DMS53 treated with DMSO at 0.1 percent for 48 hours (cell line): Measurements from ENCODE around the gene IFT43.

Experiments
- DNase-seq: peaks from one replicate; lab custom pipeline; 2025; ENCODE audit not compliant: unreplicated experiment; lab: John Stamatoyannopoulos, UW

The IFT43 gene

DNA sequence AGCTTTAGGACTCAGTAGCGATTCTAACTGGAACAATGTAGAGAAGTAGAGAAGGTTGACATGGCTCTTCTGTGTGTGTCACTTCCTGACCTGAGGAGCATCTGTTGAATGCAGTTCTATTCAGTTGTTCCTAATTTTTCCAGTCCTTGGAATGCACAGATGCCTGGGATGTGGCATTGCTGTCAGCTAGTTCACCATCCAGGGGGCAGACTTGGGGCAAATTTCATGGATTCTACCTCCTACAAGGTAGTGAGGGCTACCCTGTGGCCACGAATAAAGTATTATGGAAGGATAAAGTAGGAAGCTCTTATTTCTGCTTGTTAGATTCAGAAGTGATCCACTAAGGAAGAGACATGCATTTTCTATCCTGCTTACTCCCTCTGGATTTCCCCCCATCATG is 91.8 kb downstream of the IFT43 start:
- DNase-seq = no peak

- DNase-seq = no peak
Measured at GRCh38 chr14:76078501-76078900, 92.9 kb downstream of the IFT43 start.

GRCh38 chr14:76080025-76080424 is 94.5 kb downstream of the IFT43 start:
- no peak for DNase-seq

- no peak for DNase-seq
Measured at GRCh38 chr14:76080471-76080870, 94.9 kb downstream of the IFT43 start.

- DNase-seq = no peak
Measured at GRCh38 chr14:76081642-76082041, 96.1 kb downstream of the IFT43 start.

DNA sequence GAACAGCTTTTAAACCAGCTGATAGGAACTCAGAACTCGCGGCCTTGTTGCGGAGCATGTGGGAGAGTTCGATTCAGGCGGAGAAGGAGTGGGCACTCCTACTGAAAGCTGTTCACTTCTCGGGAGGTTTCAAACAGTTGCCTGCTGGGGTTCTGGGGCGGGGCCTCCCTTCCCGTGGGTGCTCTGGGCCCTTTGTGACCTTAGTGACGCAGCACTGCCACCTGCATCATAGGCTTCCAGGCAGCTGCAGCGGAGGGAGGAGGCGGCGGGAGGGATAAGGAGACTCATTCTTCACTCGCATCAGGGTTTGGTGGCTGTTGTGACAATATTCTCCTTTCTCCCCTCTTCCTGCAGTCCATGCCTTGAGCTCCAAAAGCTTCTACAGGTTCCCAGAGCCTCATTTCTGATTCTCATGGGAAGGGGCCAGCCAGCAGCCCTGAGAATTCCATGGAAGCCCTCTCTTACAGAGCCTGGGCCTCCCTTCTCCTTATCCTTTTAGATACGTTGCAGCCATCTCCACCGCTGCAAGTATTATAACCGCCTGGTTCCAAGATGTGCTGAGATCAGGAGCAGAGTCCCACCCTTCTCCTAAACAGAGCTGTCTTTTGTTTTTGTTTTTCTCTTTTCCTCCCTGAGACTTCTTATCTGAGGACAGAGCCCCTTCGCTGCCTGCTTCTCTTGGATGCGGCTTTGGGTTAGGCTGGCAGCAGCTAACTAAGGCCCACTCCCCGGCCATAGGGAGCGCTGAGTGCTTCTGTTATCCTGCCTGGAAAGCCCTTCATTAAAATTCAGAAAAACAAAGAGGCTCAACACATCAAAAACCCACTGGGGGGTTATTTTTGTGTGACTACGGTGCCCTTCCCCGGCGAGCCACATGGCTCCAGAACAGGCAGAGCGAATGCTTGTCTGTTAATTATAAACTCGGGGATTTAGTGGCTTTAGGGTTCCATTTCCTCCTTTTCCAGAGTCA is 98.5 kb downstream of the IFT43 start:
- no peak for DNase-seq

DNA sequence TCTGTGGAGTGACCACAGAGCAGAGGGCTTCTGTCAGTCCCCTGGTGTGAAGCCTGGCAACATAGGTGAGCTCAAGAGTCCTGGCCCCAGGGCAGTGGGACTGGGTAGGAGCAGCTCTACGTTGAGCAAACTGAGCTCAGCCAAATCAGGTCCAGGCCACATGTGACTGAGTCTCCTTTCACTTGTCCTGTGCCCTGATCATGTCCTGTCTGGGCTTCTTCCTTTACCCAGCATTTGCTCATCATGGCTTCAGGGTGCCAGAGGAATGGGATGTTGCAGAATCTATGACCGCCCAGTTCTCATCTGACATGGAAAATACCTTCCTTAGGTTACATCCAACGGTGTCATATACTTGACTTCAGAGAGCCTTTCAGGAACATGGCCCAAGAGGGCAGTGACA is 99.8 kb downstream of the IFT43 start:
- DNase-seq = no peak

GRCh38 chr14:76086636-76087035 is 101.1 kb downstream of the IFT43 start:
- DNase-seq = no peak

GRCh38 chr14:76088326-76088725 is 102.8 kb downstream of the IFT43 start:
- DNase-seq = no peak

DNA sequence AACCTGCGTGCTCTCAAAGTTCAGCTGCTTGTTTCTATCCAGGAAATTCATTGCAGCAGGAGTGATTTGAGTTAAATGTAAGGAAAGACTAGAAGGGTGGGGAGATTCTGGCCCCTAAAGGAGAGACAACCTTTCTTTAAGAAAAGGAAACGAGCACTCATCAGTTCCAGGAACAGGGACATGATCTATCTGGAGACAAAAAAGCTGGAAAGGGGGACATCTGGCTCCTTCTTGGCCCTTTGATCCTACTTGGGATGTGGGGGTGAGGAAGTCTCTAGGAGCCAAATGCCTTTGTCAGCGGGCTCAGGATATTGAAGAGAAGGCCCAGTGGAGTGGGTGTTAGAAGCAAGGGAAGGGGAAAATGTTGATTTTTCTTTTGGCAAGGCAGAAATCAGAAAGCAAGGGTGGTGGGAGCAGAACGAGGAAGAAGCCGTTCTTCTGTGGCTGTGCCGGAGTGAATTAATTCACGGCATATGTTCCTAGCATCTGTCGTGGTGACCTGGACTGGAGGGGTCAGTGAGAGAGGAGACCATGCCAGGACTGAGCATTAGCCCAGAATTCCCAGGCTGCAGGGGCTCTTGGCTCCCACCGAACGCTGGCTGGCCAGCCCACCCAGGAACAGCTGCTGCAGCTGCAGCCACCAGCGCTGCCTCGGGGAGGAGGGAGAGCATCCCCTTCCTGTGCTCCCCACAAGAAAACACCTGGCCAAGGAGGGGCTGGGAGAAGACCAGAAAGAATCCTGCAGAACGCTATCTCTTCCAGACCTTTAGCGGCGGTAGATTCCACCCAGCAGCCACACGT is 103.4 kb downstream of the IFT43 start:
- no peak for DNase-seq

DNA sequence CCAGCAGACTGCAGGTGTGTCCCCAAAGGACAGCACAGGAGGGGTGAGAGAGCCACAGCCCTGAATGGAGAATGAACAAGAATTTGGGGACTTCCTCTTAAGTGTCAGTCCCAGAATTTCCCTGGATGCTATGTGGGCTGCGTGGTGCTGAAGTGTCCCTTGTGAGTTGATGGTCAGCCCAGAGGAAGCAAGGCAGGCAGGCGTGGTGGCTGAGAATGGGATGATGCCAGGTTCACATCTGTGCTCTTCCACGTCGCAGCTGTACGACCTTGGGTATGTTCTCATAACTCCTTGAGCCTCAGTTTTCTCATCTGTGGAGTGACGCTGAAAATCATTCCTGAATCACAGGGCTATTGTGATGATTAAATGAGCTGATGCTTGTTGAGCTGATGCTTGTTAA is 104.0 kb downstream of the IFT43 start:
- DNase-seq = no peak

GRCh38 chr14:76090616-76091391 is 105.2 kb downstream of the IFT43 start:
- DNase-seq = no peak

DNA sequence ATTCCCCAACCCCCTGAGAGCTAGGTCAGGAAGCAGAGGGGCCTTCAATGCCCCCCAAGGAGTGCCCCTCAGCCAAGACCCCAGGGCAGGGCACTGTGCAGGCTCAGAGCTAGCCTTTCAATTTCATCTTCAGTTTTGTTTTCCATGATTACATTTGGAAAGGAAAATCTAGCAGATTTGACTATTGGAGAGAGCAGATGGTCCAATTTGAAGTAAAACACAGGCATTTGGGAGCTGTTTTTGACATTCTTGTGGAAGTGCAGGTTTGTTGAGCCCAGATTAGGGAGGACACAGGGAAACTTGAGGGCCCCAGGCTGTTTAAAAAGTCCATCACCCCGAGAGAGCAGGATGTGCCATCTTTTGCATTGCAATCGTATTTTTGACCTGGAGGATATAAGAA is 107.5 kb downstream of the IFT43 start:
- no peak for DNase-seq

GRCh38 chr14:76096257-76096656 is 110.7 kb downstream of the IFT43 start:
- no peak for DNase-seq

GRCh38 chr14:76097547-76097946 is 112.0 kb downstream of the IFT43 start:
- DNase-seq = no peak

GRCh38 chr14:76098047-76098446 is 112.5 kb downstream of the IFT43 start:
- DNase-seq = no peak

- DNase-seq = no peak
Measured at GRCh38 chr14:76098916-76099675, 113.5 kb downstream of the IFT43 start.

GRCh38 chr14:76100236-76100635 is 114.7 kb downstream of the IFT43 start:
- no peak for DNase-seq

GRCh38 chr14:76101391-76102379 is 116.1 kb downstream of the IFT43 start:
- DNase-seq = no peak
